Measurements from ENCODE around the gene GPC3. TPM values are rescaled to one million over a fixed set of nuclear protein-coding genes. Genes with fewer than 3 reads are reported as not detected.

The GPC3 gene
- total RNA-seq, 1 donor from 2014 or later: not detected

DNA sequence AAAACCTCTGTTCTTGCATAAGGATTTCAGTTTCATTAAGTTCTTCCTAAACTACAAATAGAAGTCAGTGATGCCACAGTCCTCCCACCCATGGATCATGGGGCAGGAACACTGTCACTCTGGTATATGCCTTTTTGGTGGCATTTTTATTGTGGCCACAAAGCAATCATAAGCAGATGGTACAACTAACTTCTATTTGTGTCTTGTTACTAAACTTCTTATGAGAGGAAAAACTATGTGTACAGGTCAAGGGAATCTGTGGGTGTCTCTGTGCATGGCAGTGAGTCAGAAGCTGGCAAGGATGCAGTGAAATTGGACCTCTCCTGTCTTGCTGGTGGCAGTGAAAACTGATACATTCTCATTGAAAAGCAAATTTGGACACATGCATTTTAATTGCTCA lies 325.1 kb downstream of the GPC3 start:
- DNase-seq (ENCODE audit: extremely low read depth, low read depth, low spot score): no peak

DNA sequence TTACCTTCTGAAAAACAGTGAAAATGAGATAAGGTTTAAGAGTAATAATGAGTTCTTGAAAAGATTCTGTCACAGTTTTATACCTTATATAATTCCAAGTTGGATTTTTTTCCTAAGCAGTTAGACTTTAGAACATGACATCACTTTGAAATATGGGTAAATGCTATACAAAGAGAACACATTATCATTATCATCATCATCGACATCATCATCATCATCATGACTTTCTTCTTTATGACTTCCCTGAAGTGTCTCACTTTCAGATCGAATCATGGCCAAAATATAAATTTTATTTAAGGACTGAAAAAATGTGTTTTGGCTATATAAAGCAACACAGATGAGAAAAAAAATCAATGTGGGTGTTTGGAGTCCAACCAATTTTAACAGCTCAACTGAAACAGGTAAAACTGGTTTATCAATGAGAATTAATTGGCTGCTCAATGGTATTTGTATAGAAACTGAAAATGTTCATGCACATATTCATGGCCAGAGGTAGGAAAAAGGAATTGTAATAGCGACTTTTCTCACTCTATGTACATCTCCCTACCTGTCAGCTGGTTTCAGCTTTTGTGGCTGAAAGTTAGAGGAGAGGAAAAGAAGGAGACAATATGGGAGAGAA lies 327.0 kb downstream of the GPC3 start:
- no peak for DNase-seq (ENCODE audit: extremely low read depth, low read depth, low spot score)

DNA sequence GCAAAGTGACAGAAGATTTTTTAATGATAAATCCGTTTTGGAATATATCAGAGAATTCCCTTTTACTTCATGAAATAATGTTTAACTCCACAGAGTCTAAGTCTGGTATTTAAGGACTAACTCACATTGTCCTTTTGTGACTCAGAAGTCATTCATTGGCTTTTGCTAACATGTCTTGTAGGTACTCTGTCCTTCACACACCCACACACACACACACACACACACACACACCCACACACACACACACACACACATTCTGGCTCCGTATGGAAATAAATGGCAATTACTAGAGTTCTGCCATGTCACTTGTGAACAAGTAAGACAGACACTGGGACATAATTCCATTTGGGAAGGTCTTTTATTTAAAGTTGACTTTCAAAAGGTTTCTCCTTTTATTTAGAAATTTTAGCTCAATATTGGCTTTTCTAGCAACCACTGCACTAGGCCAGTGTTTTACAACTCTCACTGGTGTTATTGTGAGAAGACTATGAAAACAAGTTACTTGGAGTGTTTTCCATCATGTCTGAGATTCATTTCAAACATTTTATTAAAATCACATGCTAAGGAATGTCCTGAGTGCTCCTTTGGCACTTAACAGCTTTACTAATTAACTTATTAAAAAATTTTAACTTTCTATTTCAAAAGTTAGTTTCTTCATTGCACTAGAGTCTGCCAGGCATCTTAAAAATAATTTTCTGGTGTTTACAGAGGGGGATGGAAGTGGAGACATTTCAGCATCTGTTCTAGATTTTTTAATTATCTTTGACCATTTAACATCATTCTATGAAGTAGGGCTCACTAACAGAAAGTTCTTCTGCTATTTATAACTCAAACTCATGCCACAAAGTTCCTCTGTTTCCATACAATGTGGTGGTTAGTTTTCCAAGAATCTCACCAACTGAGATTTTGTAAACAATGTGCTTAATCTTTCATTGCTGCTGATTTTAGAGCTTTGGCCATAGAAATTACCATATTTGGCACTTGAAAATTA lies 329.8 kb downstream of the GPC3 start:
- DNase-seq (ENCODE audit: extremely low read depth, low read depth, low spot score): no peak

DNA sequence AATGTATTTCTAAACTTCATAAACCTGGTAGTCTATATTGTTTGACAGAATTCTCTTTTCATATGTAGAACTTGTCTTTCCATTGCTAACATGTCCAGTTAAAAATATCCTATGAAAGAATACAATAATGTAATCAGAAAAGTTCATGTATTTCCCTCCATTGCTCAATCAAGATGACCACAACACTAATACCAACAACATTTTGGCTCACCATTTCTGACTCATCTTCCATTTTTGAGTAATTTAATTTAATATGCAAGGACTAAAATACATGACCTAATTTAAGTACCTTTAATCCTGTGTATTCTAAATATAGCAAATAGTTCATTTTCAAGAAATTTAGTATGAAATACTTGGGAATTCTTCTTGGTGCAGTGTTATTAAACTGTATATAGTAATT lies 330.6 kb downstream of the GPC3 start:
- DNase-seq (ENCODE audit: extremely low read depth, low read depth, low spot score): no peak

DNA sequence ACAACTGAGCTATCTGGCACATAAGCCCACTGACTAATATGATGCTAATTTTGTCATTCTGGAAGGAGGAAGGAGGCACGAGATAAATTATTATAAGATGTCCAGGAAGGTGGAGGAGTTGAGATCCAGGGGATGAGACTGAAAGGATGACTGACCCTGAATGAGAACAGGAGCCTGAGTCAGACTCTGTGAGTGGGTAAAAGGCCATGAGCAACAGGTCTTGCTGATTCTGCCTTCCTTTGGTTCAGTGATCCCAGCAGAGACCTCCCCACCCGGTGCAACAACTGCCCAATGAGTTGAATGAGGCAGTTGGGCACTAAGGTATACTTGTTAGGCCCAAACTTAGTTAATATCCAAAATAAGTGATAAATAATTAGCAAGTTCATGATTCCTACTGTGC lies 332.0 kb downstream of the GPC3 start:
- no peak for DNase-seq (ENCODE audit: extremely low read depth, low read depth, low spot score)

DNA sequence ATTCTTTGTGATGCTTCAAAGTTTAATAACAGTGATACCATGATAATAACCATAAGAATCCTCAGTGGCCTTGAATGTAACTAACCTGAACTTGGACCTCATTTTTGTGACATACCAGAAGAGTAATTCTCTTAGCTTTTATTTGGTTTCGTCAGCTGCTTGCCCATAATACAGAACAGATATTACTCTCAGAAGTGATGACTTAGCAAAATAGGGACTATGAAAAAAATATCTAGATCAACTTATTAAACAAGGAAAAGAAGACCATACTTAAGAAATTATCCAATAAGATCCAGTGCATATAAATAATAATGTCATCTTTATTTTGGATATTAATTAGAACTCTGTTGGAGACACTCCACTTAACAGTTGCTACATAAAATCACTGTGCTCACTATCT lies 333.2 kb downstream of the GPC3 start:
- DNase-seq (ENCODE audit: extremely low read depth, low read depth, low spot score): no peak

DNA sequence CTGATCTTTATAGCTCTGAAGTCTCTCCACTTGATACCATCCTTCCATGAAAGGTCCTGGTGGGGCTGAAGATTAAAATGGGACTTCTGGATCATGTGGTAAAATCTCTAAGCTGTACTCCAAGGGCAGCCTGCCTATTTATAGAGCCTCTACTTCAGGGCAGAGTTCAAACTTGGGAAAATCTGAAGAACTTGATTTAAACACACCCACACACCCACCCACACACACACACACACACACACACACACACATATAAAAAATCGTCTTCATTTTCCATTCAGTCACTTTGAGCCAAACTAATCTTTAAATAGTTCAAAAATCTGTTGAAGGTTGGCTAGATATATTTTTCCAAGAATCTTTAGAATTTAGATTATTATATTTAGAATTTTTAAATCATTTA lies 335.2 kb downstream of the GPC3 start:
- DNase-seq (ENCODE audit: extremely low read depth, low read depth, low spot score): no peak

DNA sequence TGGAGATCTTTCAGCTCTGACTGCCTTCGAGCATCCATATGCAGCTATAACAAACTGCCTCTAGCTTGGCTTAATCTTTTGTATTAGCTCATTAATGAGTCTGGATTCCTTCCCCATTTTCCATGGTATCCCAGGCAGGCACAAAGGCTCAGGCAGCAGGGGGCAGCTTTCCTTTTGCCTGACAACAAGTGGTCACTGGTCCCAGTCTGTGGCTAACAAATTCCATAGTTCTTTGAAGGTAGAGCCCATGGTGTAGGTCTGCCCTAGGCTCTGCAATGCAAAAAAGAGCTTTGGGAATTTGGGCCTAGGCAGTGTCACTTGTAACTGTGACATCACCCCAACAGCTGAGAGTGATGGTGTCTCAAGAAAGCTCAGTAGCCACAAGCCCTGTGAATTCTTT lies 335.7 kb downstream of the GPC3 start:
- no peak for DNase-seq (ENCODE audit: extremely low read depth, low read depth, low spot score)

DNA sequence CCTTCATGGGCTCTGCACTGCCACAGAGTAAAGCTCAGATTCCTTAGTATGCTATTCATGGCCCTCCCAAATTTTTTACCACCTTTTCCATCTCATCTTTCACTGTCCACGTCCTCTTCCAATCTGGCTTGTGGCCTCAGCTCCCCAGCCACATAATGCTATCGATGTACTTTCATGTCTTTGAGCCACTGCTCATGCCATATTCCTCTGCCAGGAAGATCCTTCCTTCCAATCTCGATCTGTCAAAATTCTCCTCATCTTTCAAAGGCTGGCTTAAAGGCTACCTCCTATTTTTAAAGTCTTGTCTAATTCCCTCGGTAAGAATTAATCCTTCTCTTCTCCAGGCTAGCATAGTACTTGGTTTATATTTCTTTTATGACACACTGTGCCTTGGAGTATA lies 336.8 kb downstream of the GPC3 start:
- no peak for DNase-seq (ENCODE audit: extremely low read depth, low read depth, low spot score)

DNA sequence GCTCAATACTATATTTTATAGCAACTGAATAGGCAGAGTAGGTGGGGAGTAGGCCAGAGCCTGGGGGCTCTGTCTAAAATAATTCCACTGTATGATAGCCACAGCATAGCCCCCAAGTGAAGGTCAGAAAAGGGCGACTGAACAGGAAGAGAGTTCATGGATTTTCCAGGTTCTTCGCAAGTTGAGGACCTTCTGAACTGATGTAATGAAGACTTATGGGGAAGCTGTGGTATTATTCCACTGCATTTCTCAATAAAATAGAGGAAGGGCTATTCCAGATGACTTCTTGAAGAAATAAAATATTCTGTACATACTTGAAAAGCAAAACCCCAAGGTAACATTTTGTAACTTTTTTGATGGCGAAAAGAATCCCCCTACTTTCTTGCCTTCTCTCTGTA lies 338.7 kb downstream of the GPC3 start:
- DNase-seq (ENCODE audit: extremely low read depth, low read depth, low spot score): no peak

DNA sequence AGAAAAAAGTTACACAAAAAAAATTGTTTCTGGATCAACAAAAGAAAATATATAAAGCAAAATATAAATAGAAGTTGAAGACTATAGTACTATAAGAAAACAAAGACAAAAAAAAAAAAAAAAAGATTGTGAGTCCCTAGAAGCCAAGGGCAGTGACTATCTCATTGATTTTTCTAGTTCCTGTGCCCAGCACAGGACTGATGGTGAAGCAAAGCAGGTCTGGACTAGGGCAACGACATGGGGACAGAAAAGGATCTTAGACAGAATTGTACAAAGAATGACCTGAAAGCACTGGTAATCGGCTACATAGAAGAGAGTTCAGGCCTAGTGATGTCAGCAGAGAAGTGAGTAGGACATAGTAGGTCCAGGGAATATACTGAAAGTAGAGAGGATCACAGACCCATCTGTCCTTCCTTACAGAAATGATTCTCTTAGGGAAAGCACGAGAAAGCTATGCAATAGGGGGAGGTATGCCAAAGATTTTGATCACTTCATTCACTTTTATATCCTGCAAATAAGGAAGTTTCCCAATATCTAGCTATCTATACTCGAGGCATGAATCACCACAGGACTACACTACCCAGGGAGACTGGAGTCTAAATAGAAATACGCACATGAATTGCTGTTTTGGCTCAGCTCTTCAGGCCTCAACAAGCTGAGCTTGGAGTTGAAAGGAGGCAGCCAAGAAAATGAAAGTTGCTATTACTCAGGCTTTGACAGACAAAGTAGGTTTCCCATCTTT lies 339.2 kb downstream of the GPC3 start:
- DNase-seq (ENCODE audit: extremely low read depth, low read depth, low spot score): no peak

DNA sequence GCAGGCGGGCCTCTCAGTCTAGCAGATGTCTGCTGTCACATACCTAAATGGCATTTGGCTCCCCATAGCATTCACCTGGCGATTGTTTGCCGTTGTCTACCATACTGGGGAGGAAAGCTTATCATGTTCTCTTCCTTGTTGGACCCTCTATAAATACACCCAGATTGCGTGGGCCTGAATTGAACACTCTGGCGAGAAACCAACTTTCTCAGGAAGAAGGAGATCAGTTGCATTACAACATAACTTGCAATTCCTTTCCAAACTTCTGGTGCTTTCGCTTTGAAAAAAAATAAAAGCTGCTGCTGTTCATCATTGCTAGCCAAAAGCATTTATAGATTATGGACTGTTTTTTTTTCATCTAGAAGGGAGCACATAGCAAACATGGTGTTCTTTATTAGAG lies 340.1 kb downstream of the GPC3 start:
- no peak for DNase-seq (ENCODE audit: extremely low read depth, low read depth, low spot score)

DNA sequence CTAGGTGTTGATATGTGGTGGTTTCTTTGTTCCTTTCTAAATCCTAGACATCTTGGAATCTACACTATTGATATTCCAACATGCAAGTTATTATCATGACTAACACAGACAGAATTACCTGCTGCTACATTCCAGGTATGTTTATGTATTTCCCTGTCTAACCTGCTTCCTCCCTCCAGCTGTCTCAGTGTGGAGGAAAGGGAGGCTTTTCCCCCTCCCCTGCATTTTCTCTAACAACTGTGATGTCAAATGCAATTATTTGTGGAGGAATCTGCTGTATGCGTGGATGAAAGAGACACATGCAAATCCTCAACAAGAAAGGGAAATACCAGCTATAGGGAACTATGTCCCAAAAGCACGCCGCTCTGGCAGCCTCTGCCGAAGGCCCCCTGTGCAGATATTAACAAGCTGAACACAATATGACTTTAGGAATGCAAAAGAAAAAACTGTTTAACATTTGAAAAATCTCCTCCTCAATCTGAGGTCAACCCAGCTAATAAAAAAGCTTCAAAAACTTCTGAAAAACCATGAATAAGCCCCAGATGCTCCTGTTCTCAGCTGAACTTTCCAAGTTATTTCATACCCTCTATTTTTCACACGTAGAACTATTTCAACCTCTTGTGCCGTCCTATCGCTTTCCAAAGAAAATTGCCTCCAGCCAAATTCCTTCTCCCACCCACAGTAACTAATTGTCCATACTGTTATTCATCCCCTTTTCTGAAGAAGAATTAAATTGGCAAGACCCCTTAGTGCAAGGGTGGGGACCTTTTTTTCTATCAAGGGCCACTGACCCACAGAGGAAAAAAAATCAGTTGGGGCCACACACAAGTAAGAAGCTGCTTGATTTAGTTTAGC lies 345.0 kb downstream of the GPC3 start:
- no peak for DNase-seq (ENCODE audit: extremely low read depth, low read depth, low spot score)

DNA sequence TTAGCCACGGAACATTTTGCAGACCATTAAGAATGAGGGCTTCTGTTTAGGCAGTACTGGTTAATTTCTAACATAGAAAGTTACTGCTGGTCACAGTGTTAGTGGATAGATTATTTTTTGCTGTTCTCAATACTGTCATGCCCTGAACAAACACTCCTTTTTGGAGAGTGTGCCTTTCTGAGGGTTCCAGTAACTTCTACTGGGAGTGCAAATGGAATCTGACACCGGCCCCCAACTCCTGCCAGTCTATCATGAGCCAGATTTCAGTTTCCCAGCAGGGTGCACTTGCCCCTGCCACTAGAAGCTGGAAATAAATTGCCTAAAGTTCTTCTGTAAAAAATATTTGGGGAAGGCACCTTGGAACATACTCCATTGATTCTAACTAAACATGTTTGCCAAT lies 345.7 kb downstream of the GPC3 start:
- no peak for DNase-seq (ENCODE audit: extremely low read depth, low read depth, low spot score)

DNA sequence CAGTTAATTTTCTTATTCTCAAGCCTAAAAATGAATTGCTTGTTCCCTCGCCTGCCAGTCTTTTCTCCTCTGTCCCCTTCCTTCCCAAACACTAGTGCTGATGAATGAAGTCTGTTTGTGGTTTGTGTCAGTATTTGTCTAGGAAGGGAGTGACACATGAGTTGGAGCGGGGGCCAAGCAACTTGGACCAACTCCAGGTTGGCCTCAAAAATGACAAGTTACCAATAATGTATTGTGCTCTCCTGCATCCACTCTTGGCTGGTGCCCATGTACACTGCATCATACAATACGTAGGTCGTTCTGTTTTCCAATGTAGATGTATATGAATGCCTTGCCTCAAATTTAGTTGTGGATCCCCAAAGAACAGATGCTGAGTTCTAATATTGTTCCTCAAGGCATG lies 347.1 kb downstream of the GPC3 start:
- no peak for DNase-seq (ENCODE audit: extremely low read depth, low read depth, low spot score)

DNA sequence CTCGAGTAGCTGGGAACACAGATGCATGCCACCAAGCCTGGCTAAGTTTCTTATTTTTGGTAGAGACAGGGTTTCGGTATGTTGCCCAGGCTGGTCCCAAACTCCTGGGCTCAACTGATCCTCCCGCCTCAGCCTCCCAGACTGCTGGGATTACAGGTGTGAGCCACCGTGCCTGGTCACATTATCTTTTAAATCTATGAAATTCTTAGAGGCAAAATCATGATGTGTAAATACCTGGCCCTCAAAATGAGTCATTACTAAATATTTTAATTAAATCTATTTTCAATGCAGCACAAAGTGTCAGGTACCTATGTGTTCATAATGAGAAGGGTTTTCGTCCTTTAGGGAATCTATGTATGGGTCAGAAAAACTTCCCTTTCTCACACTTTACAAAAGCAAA lies 347.6 kb downstream of the GPC3 start:
- DNase-seq (ENCODE audit: extremely low read depth, low read depth, low spot score): no peak

DNA sequence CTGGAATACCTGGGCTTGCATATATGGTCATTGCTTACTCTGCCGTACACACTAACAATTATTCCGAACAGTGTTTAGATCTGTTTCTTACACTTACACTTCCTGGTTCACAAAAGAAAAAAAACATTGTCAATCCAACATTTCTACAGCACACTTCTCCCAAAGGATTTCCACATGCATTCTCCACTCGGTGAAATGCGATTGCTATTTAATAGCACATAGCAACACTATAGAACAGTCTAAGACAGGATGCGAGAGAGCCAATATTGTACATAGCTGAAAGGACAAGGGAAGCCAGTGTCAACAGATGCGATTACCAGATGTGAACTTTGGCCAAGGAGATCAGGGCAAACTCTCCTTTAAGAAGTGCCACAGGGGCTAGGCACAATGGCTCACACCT lies 349.4 kb downstream of the GPC3 start:
- DNase-seq (ENCODE audit: extremely low read depth, low read depth, low spot score): no peak

DNA sequence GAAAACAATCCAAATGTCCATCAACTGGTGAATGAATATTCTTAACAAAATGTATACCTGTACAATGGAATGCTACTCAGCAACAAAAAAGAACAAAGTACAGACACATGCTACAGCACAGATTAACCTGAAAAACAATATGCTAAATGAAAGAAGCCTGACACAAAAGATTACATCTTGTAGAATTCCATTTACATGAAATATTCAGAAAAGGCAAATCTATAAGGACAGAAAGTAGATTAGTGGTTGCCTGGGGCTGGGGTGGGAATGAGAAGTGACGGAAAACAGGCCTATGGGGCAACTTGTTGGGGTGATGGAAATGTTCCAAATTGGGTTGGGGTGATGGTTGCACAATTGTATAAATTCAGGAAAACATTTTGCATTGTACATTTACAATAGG lies 351.0 kb downstream of the GPC3 start:
- no peak for DNase-seq (ENCODE audit: extremely low read depth, low read depth, low spot score)

DNA sequence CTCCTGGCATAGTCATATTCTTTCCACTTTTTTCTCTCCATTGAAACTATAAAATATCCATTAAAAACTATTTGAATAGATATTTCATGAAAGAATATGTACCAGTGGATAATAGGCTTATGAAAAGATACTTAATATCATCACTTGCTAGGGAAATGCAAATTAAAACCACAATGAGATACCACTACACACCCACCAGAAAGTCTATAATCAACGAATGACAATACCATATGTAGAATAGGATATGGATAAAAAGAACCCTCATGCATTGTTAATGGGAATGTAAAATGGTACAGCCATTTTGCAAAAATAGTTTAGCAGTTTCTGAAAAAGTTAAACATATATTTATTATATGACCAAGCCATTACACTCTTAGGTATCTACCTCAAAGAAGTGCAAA lies 351.4 kb downstream of the GPC3 start:
- DNase-seq (ENCODE audit: extremely low read depth, low read depth, low spot score): no peak

DNA sequence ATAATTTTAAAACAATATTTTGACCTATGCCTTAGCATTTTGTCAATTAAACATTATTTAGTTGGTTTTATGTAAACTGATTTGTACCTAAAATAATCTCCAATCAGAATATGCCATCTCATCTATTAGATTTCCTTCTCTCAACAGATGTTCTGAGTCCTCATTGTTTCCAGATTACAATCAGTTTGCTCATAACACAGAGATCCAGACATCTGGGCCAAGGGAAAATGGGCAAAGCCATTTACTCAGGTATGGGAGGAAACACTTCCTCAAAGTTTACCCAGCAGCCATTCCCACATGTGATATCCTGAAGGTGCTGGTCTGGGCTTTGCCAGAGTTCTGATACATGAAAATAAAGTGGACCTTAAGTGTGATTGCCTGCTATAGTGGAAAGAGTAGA lies 352.2 kb downstream of the GPC3 start:
- DNase-seq (ENCODE audit: extremely low read depth, low read depth, low spot score): no peak

DNA sequence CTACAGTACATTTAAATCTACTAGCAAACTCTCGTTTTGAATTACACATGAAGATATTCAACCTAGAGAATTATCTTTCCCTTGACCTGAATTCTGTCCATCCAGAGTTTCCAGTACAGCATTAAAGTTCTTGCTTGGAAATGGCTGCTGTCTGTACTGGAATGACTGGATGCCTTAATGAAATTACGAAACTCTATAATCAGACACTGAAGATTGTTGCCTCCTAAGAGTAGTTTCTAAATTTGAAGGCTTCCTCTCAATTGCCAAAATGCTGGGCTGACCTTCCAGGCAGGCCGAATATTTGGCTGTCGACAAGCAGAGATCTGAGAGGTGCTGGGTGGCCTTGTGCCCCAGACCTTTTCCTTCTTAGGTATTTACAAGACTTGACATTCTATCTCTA lies 355.0 kb downstream of the GPC3 start:
- DNase-seq (ENCODE audit: extremely low read depth, low read depth, low spot score): no peak

Data from glomerular endothelial cell (primary cell).